ENCODE results near the gene IL16. TPM values are rescaled to one million over a fixed set of nuclear protein-coding genes. Genes with fewer than 3 reads are reported as not detected.

The IL16 gene
- 0.43 and 1.5 TPM in 2 replicates for polyA plus RNA-seq

DNA sequence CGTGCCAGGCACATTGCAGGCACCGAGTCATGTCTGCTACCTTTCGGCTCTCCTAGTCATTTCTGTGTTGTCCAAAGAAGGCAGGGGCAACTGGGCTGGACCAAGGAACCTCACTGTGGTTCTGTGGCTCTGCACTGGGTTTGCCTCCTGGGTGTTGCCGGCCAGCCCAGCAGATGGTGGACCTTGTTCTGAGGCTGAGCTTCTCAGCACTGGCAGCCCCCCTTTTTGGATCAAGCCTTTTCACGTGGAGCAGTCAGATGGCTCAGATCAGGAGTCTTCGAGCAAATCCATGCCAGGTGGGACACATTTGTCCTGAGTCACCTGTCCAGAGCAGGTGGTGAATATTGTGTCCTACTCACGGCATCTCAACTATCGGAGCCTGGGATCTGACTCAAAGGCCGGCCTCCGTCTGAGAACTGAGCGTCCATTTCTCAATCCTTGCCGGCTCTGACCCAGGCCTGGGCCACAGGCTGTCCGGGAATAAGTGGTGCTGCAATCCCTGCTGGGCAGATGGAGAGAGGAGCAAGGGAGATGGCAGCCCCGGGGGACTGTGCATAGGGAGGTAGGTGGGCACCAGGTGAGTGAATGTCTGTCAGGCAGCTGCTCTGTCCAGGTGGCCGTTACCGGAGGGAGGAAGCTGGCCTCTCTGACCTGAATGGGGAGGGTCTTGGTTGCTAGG, at the start of gene IL16:
Gene IL16 (plus strand): TSS at position 304 of the 679 bp plus-strand sequence. CDS start 28,521 bp downstream, outside the sequence.

DNA sequence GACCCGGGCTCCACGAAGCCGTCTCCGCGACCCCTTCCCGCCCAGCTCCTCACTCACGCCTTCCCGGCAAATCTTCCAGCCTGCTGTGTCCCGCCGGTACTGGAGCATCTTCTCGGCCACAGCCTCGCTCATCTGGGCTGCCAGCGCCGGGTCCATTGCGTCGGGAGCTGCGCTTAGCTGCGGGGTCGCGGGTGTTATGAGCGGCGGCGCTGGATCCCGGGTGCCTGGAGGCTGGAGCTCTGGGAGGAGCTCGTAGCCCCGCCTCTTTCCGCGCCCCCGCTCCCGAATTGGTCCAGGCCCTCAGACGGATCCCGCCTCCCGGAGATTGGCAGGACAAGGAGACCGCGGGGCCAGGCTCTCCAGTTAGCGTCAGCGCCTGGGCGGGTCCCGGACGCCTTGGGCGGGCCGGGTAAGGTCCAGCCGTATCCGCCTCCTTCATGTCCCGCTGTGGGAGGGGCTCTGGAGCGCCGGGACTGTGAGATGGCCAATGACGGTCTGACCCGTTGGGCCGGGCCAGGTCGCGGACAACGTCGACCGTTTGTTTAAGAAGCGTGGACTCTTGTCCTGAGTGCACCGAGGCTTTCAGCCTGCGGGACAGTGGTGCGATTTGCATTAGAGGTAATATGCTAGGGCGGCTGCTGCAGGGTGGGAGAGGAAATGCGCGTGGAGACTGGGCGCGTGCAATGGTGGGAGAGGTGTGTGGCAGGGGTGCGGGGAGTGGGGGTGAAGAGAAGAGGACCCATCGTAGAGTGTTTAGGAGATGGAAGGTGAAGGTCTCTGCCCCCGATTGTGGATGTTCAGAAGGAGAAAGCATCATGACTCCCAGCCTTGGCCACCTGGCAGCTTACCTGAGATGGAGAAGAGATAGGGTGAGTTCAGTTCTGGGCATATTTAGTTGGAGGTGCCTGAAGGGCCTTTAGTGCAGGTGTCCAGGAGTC, 127.5 kb downstream of the IL16 start, which contains the start of gene STARD5:
Gene STARD5 (minus strand): TSS at position 198 of the 938 bp plus-strand sequence. CDS start 42 bp downstream, at position 156.

Other genes with a start within 250 kb of the IL16 start
- 33.5 and 35.8 TPM in 2 replicates for gene MESD, start 207.1 kb upstream of the IL16 start, polyA plus RNA-seq
- gene TLNRD1, start 196.0 kb upstream of the IL16 start, polyA plus RNA-seq: 13.9 and 16.2 TPM in 2 replicates
- 0.50 TPM in 1 of 2 replicates, not detected in the other for gene CFAP161, start 62.6 kb upstream of the IL16 start, polyA plus RNA-seq
- gene STARD5, start 127.3 kb downstream of the IL16 start, polyA plus RNA-seq: not detected in 2 replicates
- not detected in 2 replicates for gene TMC3, start 177.3 kb downstream of the IL16 start, polyA plus RNA-seq

All from Purkinje cell (primary cell).